ENCODE results near the gene HLA-DMA. TPM values are rescaled to one million over a fixed set of nuclear protein-coding genes. Genes with fewer than 3 reads are reported as not detected.

HLA-DMA gene
- total RNA-seq, 1 experiment from 2014 or later: 0.11 TPM

DNA sequence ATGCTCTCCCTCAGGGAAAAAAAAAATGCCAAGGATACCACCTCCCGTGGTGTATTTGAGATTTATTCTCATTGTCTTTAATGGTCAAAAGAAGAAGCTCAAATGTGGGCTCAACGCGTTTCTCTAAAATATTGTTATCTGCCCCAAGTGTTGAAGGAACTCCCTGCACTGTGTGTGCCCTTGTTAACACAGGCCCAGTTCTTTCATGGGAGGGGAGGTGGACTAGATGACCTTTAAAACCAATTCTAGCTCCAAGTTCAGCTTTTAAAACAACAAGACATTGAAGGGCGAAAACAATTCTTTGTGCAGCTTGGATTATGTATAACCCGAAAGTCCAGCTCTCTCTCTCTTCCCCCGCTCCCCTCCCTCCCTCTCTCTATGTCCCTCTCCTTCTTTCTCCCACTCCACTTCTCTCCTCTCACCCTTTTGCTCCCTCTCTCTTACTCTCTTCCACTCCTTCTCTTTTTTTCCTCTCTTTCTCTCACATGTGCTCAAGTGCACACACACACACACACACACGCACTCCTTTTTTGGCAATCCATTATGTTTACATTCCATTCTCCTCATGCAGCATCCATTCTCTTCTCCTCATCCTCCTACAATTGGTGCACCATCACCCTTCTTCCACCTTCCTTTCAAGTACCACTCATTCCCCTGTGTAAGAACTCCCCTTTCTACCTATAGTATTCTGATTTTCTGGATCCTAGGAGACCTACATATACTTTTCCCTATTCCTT, 20.6 kb downstream of the HLA-DMA start:
- DNase-seq (ENCODE audit: low read depth): no peak

DNA sequence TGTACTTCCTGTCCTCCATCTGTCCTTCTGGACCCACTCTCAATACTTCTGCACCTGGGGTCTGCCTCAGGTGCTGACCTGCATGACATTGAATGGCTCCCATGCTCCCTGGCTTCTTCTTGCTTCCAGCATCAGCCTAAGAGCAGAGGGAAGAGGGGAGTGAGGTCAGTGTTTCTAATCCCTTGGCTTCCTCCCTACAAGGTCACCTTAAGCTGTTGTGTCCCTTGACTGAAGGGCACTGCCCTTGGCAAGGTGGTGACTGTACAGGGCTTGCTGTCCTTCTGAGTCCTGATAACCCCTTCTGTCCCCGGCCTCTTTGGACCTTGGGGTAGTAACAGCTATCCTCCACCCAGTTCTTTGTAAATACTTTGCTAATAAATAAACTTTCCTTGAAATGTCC, 21.7 kb downstream of the HLA-DMA start:
- no peak for DNase-seq (ENCODE audit: low read depth)

DNA sequence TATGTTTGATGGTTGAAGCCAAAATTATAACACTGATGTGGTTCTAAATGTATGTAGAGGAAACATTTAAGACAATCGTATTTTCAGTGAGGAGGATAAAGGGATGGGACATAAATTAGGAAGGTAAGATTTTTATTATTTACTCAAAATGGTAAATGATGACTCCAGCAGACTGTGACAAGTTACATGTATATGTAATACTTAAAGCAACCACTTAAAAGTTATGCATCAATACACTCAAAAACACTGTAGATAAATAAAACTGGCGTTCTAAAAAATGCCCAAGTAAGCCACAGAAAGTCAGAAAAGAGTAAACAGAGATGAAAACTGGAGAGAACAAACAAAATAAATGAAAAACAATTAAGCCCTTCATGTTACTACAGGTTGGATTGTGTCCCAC, 30.8 kb downstream of the HLA-DMA start:
- no peak for DNase-seq (ENCODE audit: low read depth)

DNA sequence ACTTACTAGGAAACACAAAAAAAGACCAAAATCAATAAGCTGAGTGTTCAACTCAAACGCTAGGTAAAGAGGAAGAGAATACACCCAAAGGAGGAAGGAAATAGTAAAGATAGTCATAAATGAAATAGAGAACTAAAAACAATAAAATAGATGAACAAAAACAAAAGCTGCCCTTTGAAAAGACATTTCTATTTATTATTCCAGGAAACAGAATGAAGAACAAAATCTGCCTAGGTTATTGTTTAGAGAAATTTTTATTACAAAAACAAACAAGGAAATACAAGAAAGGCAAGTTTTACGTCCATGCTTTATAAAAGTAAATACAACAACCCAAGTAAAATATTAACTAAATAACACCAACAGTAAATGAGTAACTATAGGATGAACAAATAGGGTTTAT, 32.2 kb downstream of the HLA-DMA start:
- DNase-seq (ENCODE audit: low read depth): no peak

DNA sequence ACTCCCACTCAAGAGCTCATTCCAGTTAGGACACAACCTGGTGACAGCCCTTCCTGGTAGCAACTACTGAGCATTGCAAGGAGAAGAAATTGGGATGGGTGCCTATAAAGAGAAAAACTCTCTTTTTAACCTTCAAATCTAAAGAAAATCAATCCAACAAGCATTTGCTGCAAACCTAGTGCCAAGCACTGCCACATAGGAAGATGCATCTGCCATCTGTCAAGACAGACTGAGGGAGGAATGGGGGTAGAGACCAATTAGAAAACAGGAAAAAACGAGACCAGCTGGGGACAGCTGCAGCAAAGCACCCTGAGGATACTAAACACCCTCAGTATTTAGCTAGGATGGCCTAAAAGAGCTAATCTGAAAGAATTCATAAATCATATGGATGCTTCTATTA, 39.9 kb downstream of the HLA-DMA start:
- no peak for DNase-seq (ENCODE audit: low read depth)

DNA sequence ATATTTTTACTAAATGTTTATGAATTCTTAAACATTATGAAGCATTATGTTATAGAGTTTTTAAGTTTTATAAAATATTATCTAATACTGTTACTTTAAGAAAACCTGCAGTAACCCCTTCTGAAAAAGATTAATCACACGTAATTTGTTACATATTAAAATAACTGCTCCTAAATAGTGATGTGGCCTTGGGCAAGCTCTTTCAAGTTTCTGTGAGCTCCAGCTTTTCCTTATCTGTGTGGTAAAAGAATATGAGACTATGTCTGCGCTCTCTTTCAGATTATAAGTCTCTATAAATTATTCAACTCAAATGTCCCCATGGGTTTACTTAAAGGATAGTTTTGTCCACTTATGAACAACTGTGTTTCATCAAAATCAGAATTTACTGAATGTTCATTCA, 44.0 kb downstream of the HLA-DMA start:
- no peak for DNase-seq (ENCODE audit: low read depth)

DNA sequence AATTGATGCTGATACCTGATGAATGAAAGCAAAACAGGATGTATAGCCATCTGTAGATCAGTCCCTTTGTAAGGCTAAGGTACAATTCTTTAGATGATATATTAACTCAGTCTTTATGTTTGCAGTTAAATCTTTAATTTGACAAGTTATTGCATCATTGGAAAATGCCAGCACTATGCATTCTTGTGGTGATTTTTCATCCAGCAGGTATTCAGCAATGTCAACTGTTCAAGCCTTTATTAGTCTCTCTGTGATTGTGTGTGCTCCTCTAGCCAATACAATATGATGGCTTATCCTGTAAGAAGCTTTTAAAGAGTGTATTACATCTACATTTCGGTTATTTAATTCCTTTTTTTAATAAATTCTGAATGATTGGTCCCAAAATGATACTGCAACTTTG, 46.4 kb downstream of the HLA-DMA start:
- peak; percentile 27 for DNase-seq (ENCODE audit: low read depth)

DNA sequence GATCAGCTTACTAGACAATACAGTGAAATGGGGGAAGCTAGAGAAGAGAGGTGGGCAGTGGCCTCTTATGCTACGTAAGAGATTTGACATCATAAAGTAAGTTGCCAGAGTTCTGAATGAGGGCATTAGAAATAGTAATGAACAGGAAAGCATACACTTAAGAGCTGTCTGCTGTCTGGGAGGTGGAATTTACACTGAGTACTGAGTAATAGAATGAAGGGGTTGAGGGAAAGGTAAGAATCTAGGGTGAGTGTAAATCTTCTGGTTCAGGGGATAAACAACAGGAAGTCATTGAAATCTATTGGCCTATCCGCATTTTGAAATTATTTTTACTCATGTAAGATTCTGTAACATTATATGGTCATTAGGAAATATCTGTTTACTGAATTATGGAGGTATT, 47.8 kb downstream of the HLA-DMA start:
- no peak for DNase-seq (ENCODE audit: low read depth)

DNA sequence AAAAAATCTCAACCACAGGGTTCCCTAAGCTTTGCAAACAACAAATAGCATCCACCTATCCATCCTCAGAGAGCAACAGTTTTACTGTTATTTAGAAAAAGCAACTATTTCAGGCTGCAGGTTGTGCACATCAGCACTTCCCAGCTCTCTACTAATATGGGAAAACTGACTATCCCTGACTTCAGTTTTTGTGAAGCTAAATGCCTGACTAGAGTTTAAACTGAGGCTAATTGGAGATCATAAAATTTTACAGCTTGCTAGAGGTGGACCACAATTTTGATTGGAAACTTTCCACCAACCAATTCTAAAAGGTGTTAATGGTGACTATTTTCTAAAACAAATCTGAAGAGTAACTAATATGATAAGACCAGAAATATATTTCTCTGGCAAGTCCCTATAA, 48.9 kb downstream of the HLA-DMA start:
- DNase-seq (ENCODE audit: low read depth): no peak

Other genes starting within 250 kb of the HLA-DMA start
- gene HLA-DQA2, start 211.7 kb downstream of the HLA-DMA start, total RNA-seq (2014; rRNA removed; shearing (Covaris generic)): not detected in 2 replicates
- gene HLA-DQB2, start 189.6 kb downstream of the HLA-DMA start, total RNA-seq (2014; rRNA removed; shearing (Covaris generic)): not detected in 2 replicates
- 0.63 TPM in 1 of 2 replicates, not detected in the other for gene HLA-DOB, start 136.1 kb downstream of the HLA-DMA start, total RNA-seq (2014; rRNA removed; shearing (Covaris generic))
- gene TAP2, start 114.4 kb downstream of the HLA-DMA start, total RNA-seq (2014; rRNA removed; shearing (Covaris generic)): 41.9 and 183 TPM in 2 replicates
- gene PSMB8, start 109.0 kb downstream of the HLA-DMA start, total RNA-seq (2014; rRNA removed; shearing (Covaris generic)): 108 and 133 TPM in 2 replicates
- 74.7 and 78.8 TPM in 2 replicates for gene TAP1, start 99.4 kb downstream of the HLA-DMA start, total RNA-seq (2014; rRNA removed; shearing (Covaris generic))
- gene PSMB9, start 98.9 kb downstream of the HLA-DMA start, total RNA-seq (2014; rRNA removed; shearing (Covaris generic)): 76.5 and 99.3 TPM in 2 replicates
- gene HLA-DMB, start 12.1 kb downstream of the HLA-DMA start, total RNA-seq (2014; rRNA removed; shearing (Covaris generic)): 0.23 and 3.2 TPM in 2 replicates
- 108 and 128 TPM in 2 replicates for gene BRD2, start 15.5 kb upstream of the HLA-DMA start, total RNA-seq (2014; rRNA removed; shearing (Covaris generic))
- 1.9 TPM in 1 of 2 replicates, not detected in the other for gene HLA-DOA, start 56.5 kb upstream of the HLA-DMA start, total RNA-seq (2014; rRNA removed; shearing (Covaris generic))
- 4.2 and 13.8 TPM in 2 replicates for gene HLA-DPA1, start 120.6 kb upstream of the HLA-DMA start, total RNA-seq (2014; rRNA removed; shearing (Covaris generic))
- gene HLA-DPB1, start 122.9 kb upstream of the HLA-DMA start, total RNA-seq (2014; rRNA removed; shearing (Covaris generic)): 25.4 and 34.6 TPM in 2 replicates
- gene COL11A2, start 239.4 kb upstream of the HLA-DMA start, total RNA-seq (2014; rRNA removed; shearing (Covaris generic)): 1.6 and 5.5 TPM in 2 replicates
- gene RXRB, start 247.6 kb upstream of the HLA-DMA start, total RNA-seq (2014; rRNA removed; shearing (Covaris generic)): 21.4 and 27.3 TPM in 2 replicates
- 104 and 121 TPM in 2 replicates for gene SLC39A7, start 247.8 kb upstream of the HLA-DMA start, total RNA-seq (2014; rRNA removed; shearing (Covaris generic))

Data from Daoy (cell line).